ENCODE results near the gene TJP2. TPM values are rescaled to one million over a fixed set of nuclear protein-coding genes. Genes with fewer than 3 reads are reported as not detected.

TJP2 gene
- total RNA-seq, 1 experiment from 2014 or later: 155 TPM

- TF ChIP-seq, protein P1, sequence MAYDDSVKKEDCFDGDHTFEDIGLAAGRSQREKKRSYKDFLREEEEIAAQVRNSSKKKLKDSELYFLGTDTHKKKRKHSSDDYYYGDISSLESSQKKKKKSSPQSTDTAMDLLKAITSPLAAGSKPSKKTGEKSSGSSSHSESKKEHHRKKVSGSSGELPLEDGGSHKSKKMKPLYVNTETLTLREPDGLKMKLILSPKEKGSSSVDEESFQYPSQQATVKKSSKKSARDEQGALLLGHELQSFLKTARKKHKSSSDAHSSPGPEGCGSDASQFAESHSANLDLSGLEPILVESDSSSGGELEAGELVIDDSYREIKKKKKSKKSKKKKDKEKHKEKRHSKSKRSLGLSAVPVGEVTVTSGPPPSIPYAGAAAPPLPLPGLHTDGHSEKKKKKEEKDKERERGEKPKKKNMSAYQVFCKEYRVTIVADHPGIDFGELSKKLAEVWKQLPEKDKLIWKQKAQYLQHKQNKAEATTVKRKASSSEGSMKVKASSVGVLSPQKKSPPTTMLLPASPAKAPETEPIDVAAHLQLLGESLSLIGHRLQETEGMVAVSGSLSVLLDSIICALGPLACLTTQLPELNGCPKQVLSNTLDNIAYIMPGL (CRISPR knock-in tag; IDR thresholded peaks at IDR 0.05): no peak
Observed at GRCh38 chr9:69155341-69156030, 18.6 kb upstream of the TJP2 start (continued).

GRCh38 chr9:69157751-69158466 is 16.2 kb upstream of the TJP2 start:
- POLR2A ChIA-PET: interaction anchor here (0.7 to 1.1 kb wide), 3 partner anchors 9 to 122 kb away, joined by 3 read pairs; partner anchors contain the start of gene FXN
- DNase-seq (ENCODE audit: low spot score) (no peak), ATAC-seq (no peak)
- Mint-ChIP-seq H3K27ac (peak overlapping the region; percentile 71), H3K4me3 (no peak overlapping the region), H3K27me3 (ENCODE audit: low read depth) (no peaks in the 10 kb centered on the region), H3K4me1 (peaks cover 36% of the 10 kb centered on the region), H3K36me3 (peaks cover 23% of the 10 kb centered on the region), H3K9me3 (peaks cover 9% of the 10 kb centered on the region)
- TF ChIP-seq AR (CRISPR knock-in tag; IDR thresholded peaks at IDR 0.05) (no peak), MXD4 (CRISPR knock-in tag; IDR thresholded peaks at IDR 0.05; ENCODE audit: borderline replicate concordance) (no peak), ARID4B (CRISPR knock-in tag; IDR thresholded peaks at IDR 0.05; ENCODE audit: borderline replicate concordance) (no peak), TEAD4 (CRISPR knock-in tag; IDR thresholded peaks at IDR 0.05) (no peak), ZNF532 (CRISPR knock-in tag; IDR thresholded peaks at IDR 0.05; ENCODE audit: borderline replicate concordance) (no peak), NR1H2 (CRISPR knock-in tag; IDR thresholded peaks at IDR 0.05) (no peak), ERG (CRISPR knock-in tag; IDR thresholded peaks at IDR 0.05) (no peak)
- CTCF ChIA-PET: interaction anchor here (0.6 to 3.6 kb wide), 39 partner anchors 9 to 768 kb away, joined by 3 to 44 read pairs (median 5); partner anchors contain the start of gene TJP2
